Astrocyte (in vitro differentiated cells and primary cell): Measurements from ENCODE around the gene UGCG. TPM values are rescaled to one million over a fixed set of nuclear protein-coding genes. Genes with fewer than 3 reads are reported as not detected.

Source experiments
- DNase-seq: peaks from one replicate; pipeline ENCODE4 v3.0.0-alpha.2; 2010; ENCODE audit warnings: low read depth
- FAIRE-seq: peaks from 2 replicates; lab custom pipeline; 2011; peaks lifted over from hg19 to GRCh38; lab: Jason Lieb, UNC
- H2AFZ ChIP-seq: 2 replicates; pipeline ENCODE4 v1.6.0; 2012; ENCODE audit warnings: low read depth, low read length, inconsistent platforms
- H3K27ac ChIP-seq: 2 replicates; pipeline ENCODE4 v1.5.1; 2011; ENCODE audit warnings: low read depth, low read length, inconsistent platforms
- H3K27me3 ChIP-seq: 2 replicates; pipeline ENCODE4 v1.6.0; 2011; ENCODE audit warnings: low read length, inconsistent platforms; ENCODE audit not compliant: insufficient read depth
- H3K36me3 ChIP-seq: 2 replicates; pipeline ENCODE4 v1.5.1; 2011; ENCODE audit warnings: low read length, inconsistent platforms; ENCODE audit not compliant: insufficient read depth
- H3K4me1 ChIP-seq: 2 replicates; pipeline ENCODE4 v1.5.1; 2011; ENCODE audit warnings: low read length, inconsistent platforms; ENCODE audit not compliant: insufficient read depth
- H3K4me2 ChIP-seq: 2 replicates; pipeline ENCODE4 v1.6.0; 2012; ENCODE audit warnings: low read length, inconsistent platforms
- H3K4me3 ChIP-seq: 2 replicates; pipeline ENCODE4 v1.5.1; 2011; ENCODE audit warnings: low read depth, mild to moderate bottlenecking, low read length, inconsistent platforms; ENCODE audit not compliant: insufficient read depth
- H3K79me2 ChIP-seq: 2 replicates; pipeline ENCODE4 v1.6.0; 2012; ENCODE audit warnings: mild to moderate bottlenecking, low read length, inconsistent platforms; ENCODE audit not compliant: insufficient read depth
- H3K9ac ChIP-seq: 2 replicates; pipeline ENCODE4 v1.6.0; 2012; ENCODE audit warnings: mild to moderate bottlenecking, low read length, inconsistent platforms
- H3K9me3 ChIP-seq: 2 replicates; pipeline ENCODE4 v1.5.1; 2012; ENCODE audit warnings: low read depth, mild to moderate bottlenecking, low read length, inconsistent platforms; ENCODE audit not compliant: insufficient read depth
- H4K20me1 ChIP-seq: 2 replicates; pipeline ENCODE4 v1.6.0; 2012; ENCODE audit warnings: low read length, inconsistent platforms; ENCODE audit not compliant: insufficient read depth
- H3K27ac Mint-ChIP-seq: one replicate; pipeline ENCODE4 v1.8.0; 2021; ENCODE audit warnings: mild to moderate bottlenecking, mixed read lengths; ENCODE audit not compliant: unreplicated experiment
- H3K27me3 Mint-ChIP-seq: one replicate; pipeline ENCODE4 v1.8.0; 2021; ENCODE audit warnings: low read depth, mixed read lengths; ENCODE audit not compliant: unreplicated experiment
- H3K36me3 Mint-ChIP-seq: one replicate; pipeline ENCODE4 v1.8.0; 2021; ENCODE audit warnings: low read depth, mixed read lengths; ENCODE audit not compliant: unreplicated experiment
- H3K4me1 Mint-ChIP-seq: one replicate; pipeline ENCODE4 v1.8.0; 2021; ENCODE audit warnings: low read depth, mixed read lengths; ENCODE audit not compliant: unreplicated experiment
- H3K4me3 Mint-ChIP-seq: one replicate; pipeline ENCODE4 v1.8.0; 2021; ENCODE audit warnings: mild to moderate bottlenecking, moderate library complexity, mixed read lengths; ENCODE audit not compliant: unreplicated experiment
- H3K9me3 Mint-ChIP-seq: one replicate; pipeline ENCODE4 v1.8.0; 2021; ENCODE audit warnings: mild to moderate bottlenecking, mixed read lengths; ENCODE audit not compliant: unreplicated experiment
- EZH2 ChIP-seq: IDR thresholded peaks from 2 replicates; pipeline ENCODE4 v1.6.1; 2012; ENCODE audit warnings: mild to moderate bottlenecking, low read length, inconsistent platforms; ENCODE audit not compliant: insufficient read depth
- total RNA-seq: library from RNA; stranded (reverse); gene quantifications from 2 replicates; pipeline ENCODE4 v1.2.1, GENCODE V29; 2021
- TF ChIP-seq, protein P1 (sequence below): IDR thresholded peaks from 2 replicates; pipeline ENCODE4 v1.5.1; 2011; ENCODE audit warnings: low read depth, mild to moderate bottlenecking, inconsistent platforms, low read length, moderate library complexity; ENCODE audit not compliant: insufficient read depth

Gene UGCG
- total RNA-seq, 1 donor from 2014 or later, result 166 TPM

GRCh38 chr9:111943200-111943599 lies 46.6 kb downstream of the UGCG start:
- Histone ChIP-seq H4K20me1 (no peaks in the 10 kb centered on the region), H3K36me3 (no peaks in the 10 kb centered on the region), H3K9ac (no peak overlapping the region), H3K4me1 (peaks cover 4% of the 10 kb centered on the region), H3K9me3 (no peaks in the 10 kb centered on the region), H3K27ac (no peak overlapping the region), H3K4me3 (no peak overlapping the region), H3K4me2 (no peak overlapping the region), H2AFZ (no peak overlapping the region), H3K27me3 (no peaks in the 10 kb centered on the region), H3K79me2 (no peaks in the 10 kb centered on the region)
- TF ChIP-seq EZH2, result no peak
- TF ChIP-seq, protein P1, sequence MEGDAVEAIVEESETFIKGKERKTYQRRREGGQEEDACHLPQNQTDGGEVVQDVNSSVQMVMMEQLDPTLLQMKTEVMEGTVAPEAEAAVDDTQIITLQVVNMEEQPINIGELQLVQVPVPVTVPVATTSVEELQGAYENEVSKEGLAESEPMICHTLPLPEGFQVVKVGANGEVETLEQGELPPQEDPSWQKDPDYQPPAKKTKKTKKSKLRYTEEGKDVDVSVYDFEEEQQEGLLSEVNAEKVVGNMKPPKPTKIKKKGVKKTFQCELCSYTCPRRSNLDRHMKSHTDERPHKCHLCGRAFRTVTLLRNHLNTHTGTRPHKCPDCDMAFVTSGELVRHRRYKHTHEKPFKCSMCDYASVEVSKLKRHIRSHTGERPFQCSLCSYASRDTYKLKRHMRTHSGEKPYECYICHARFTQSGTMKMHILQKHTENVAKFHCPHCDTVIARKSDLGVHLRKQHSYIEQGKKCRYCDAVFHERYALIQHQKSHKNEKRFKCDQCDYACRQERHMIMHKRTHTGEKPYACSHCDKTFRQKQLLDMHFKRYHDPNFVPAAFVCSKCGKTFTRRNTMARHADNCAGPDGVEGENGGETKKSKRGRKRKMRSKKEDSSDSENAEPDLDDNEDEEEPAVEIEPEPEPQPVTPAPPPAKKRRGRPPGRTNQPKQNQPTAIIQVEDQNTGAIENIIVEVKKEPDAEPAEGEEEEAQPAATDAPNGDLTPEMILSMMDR, result no peak
- Mint-ChIP-seq H3K4me3 (no peak overlapping the region), H3K27me3 (no peaks in the 10 kb centered on the region), H3K36me3 (peaks cover 4% of the 10 kb centered on the region), H3K27ac (no peak overlapping the region), H3K4me1 (peaks cover 39% of the 10 kb centered on the region), H3K9me3 (peaks cover 2% of the 10 kb centered on the region)
- no peak for FAIRE-seq
- no peak for DNase-seq

- FAIRE-seq (no peak), DNase-seq (no peak)
- Mint-ChIP-seq H3K4me1 (peaks cover 37% of the 10 kb centered on the region), H3K4me3 (no peak overlapping the region), H3K9me3 (peaks cover 2% of the 10 kb centered on the region), H3K27me3 (no peaks in the 10 kb centered on the region), H3K27ac (peak overlapping the region; percentile 59), H3K36me3 (peaks cover 1% of the 10 kb centered on the region)
- Histone ChIP-seq H3K27me3 (no peaks in the 10 kb centered on the region), H3K79me2 (no peaks in the 10 kb centered on the region), H3K27ac (no peak overlapping the region), H4K20me1 (no peaks in the 10 kb centered on the region), H3K4me3 (no peak overlapping the region), H3K9ac (no peak overlapping the region), H2AFZ (no peak overlapping the region), H3K36me3 (no peaks in the 10 kb centered on the region), H3K9me3 (no peaks in the 10 kb centered on the region), H3K4me2 (no peak overlapping the region), H3K4me1 (peaks cover 4% of the 10 kb centered on the region)
- TF ChIP-seq EZH2, result no peak
- TF ChIP-seq, protein P1, result no peak
Observed at GRCh38 chr9:111943746-111944145, 47.1 kb downstream of the UGCG start.

- Histone ChIP-seq H3K79me2 (no peaks in the 10 kb centered on the region), H3K4me3 (no peak overlapping the region), H2AFZ (no peak overlapping the region), H3K9ac (no peak overlapping the region), H3K36me3 (no peaks in the 10 kb centered on the region), H4K20me1 (no peaks in the 10 kb centered on the region), H3K9me3 (no peaks in the 10 kb centered on the region), H3K4me1 (peaks cover 7% of the 10 kb centered on the region), H3K4me2 (no peak overlapping the region), H3K27ac (no peak overlapping the region), H3K27me3 (no peaks in the 10 kb centered on the region)
- Mint-ChIP-seq H3K36me3 (no peaks in the 10 kb centered on the region), H3K27ac (peak overlapping the region; percentile 59), H3K9me3 (peaks cover 3% of the 10 kb centered on the region), H3K4me1 (peaks cover 37% of the 10 kb centered on the region), H3K27me3 (no peaks in the 10 kb centered on the region), H3K4me3 (no peak overlapping the region)
- DNase-seq, result no peak
- TF ChIP-seq, protein P1, result no peak
- TF ChIP-seq EZH2, result no peak
- no peak for FAIRE-seq
Observed at GRCh38 chr9:111944241-111944866, 47.7 kb downstream of the UGCG start.
